ENCODE data around the gene ZFAND2B.

Gene ZFAND2B

GRCh38 chr2:219220652-219221402 is 14.2 kb downstream of the ZFAND2B start:
- no peak for DNase-seq (ENCODE audit: low read depth in 2 of 2)

- no peak for DNase-seq (ENCODE audit: low read depth in 2 of 2)
Measured at GRCh38 chr2:219221957-219222518, 15.5 kb downstream of the ZFAND2B start.

- DNase-seq (ENCODE audit: low read depth in 2 of 2): no peak
Measured at GRCh38 chr2:219223831-219224610, 17.4 kb downstream of the ZFAND2B start.

GRCh38 chr2:219225350-219225749 is 18.8 kb downstream of the ZFAND2B start:
- DNase-seq (ENCODE audit: low read depth in 2 of 2): no peak

- DNase-seq (ENCODE audit: low read depth in 2 of 2): no peak
Measured at GRCh38 chr2:219228041-219228910, 21.7 kb downstream of the ZFAND2B start.

- DNase-seq (ENCODE audit: low read depth in 2 of 2): no peak
Measured at GRCh38 chr2:219228911-219229304, 22.3 kb downstream of the ZFAND2B start.

- DNase-seq (ENCODE audit: low read depth in 2 of 2): peak; percentile 93 to 95
Measured at GRCh38 chr2:219229305-219230058, 22.9 kb downstream of the ZFAND2B start, which contains the start of the genes ANKZF1 and ATG9A. Gene ANKZF1 (plus strand): TSS chr2:219229806. CDS start chr2:219230258, 452 bp downstream. Gene ATG9A (minus strand): TSS chr2:219229636. CDS start chr2:219228024, 1,612 bp downstream.

GRCh38 chr2:219230059-219230540 is 23.5 kb downstream of the ZFAND2B start:
- no peak for DNase-seq (ENCODE audit: low read depth in 2 of 2)

GRCh38 chr2:219234331-219234730 is 27.7 kb downstream of the ZFAND2B start:
- DNase-seq (ENCODE audit: low read depth in 2 of 2): no peak

GRCh38 chr2:219243291-219243761 is 36.7 kb downstream of the ZFAND2B start:
- no peak for DNase-seq (ENCODE audit: low read depth in 2 of 2)

- no peak for DNase-seq (ENCODE audit: low read depth in 2 of 2)
Measured at GRCh38 chr2:219244789-219245147, 38.2 kb downstream of the ZFAND2B start.

GRCh38 chr2:219245148-219245898 is 38.7 kb downstream of the ZFAND2B start, which contains the start of the genes GLB1L and STK16:
Gene GLB1L (minus strand): TSS chr2:219245444. CDS start chr2:219243573, 1,871 bp downstream.
Gene STK16 (plus strand): TSS chr2:219245479. CDS start chr2:219246000, 521 bp downstream.
- DNase-seq (ENCODE audit: low read depth in 2 of 2): peak; percentile 69 to 76

- no peak for DNase-seq (ENCODE audit: low read depth in 2 of 2)
Measured at GRCh38 chr2:219245899-219246230, 39.3 kb downstream of the ZFAND2B start.

GRCh38 chr2:219246559-219246958 is 40.0 kb downstream of the ZFAND2B start:
- no peak for DNase-seq (ENCODE audit: low read depth in 2 of 2)

GRCh38 chr2:219247678-219248642 is 41.4 kb downstream of the ZFAND2B start:
- no peak for DNase-seq (ENCODE audit: low read depth in 2 of 2)

GRCh38 chr2:219248845-219249202 is 42.2 kb downstream of the ZFAND2B start:
- no peak for DNase-seq (ENCODE audit: low read depth in 2 of 2)

- DNase-seq (ENCODE audit: low read depth in 2 of 2): no peak
Measured at GRCh38 chr2:219249203-219249980, 42.8 kb downstream of the ZFAND2B start.

Measured in stimulated activated CD4-positive, alpha-beta T cell treated with anti-CD3 and anti-CD28 coated beads, Interleukin-1b, Interleukin-23, amount 100 ng/mL, for 1 hour (primary cell).